Measurements from ENCODE around the gene GPR50.

The GPR50 gene
- total RNA-seq, result 0 to 0.04 (median 0) reads per million in 18 experiments

- no peak for DNase-seq
These were observed at the start of gene GPR50 for GRCh38 chrX:151176231-151176750. Gene GPR50, plus strand, starts transcription at chrX:151176584. Its CDS starts 138 bp downstream, at chrX:151176722.

- DNase-seq, result no peak
These were observed 43.9 kb upstream of the GPR50 start for GRCh38 chrX:151132531-151132930.

GRCh38 chrX:151151665-151152267 lies 24.6 kb upstream of the GPR50 start:
- DNase-seq, result peak; percentile 37 to 50

GRCh38 chrX:151153086-151153485 lies 23.3 kb upstream of the GPR50 start:
- DNase-seq, result no peak

- DNase-seq, result no peak
These were observed 22.7 kb upstream of the GPR50 start for GRCh38 chrX:151153667-151154066.

- DNase-seq, result no peak
These were observed 21.1 kb upstream of the GPR50 start for GRCh38 chrX:151155234-151155633.

- no peak for DNase-seq
These were observed 14.7 kb upstream of the GPR50 start for GRCh38 chrX:151161690-151162089.

- DNase-seq, result peak; percentile 2 to 16
These were observed 8.5 kb upstream of the GPR50 start for GRCh38 chrX:151167791-151168345.

GRCh38 chrX:151169783-151170182 lies 6.6 kb upstream of the GPR50 start:
- DNase-seq, result no peak

GRCh38 chrX:151174581-151175282 lies 1.7 kb upstream of the GPR50 start:
- no peak for DNase-seq

GRCh38 chrX:151175283-151176062 lies 911 bp upstream of the GPR50 start:
- no peak for DNase-seq

- no peak for DNase-seq
These were observed 1.0 kb downstream of the GPR50 start for GRCh38 chrX:151177141-151178027.

- DNase-seq, result no peak
These were observed 2.4 kb downstream of the GPR50 start for GRCh38 chrX:151178746-151179145.

- no peak for DNase-seq
These were observed 4.0 kb downstream of the GPR50 start for GRCh38 chrX:151180400-151180799.

GRCh38 chrX:151181088-151181487 lies 4.7 kb downstream of the GPR50 start:
- no peak for DNase-seq

- no peak for DNase-seq
These were observed 6.9 kb downstream of the GPR50 start for GRCh38 chrX:151183233-151183753.

- DNase-seq, result no peak
These were observed 7.7 kb downstream of the GPR50 start for GRCh38 chrX:151183912-151184565.

GRCh38 chrX:151184705-151185104 lies 8.3 kb downstream of the GPR50 start:
- DNase-seq, result no peak

GRCh38 chrX:151206871-151207270 lies 30.5 kb downstream of the GPR50 start:
- DNase-seq, result no peak

GRCh38 chrX:151225843-151226242 lies 49.5 kb downstream of the GPR50 start:
- DNase-seq, result no peak

GRCh38 chrX:151226941-151227340 lies 50.6 kb downstream of the GPR50 start:
- no peak for DNase-seq

All from inflammatory macrophage (primary cell).